HG03025 (cell line): Measurements from ENCODE around the gene REEP6.
"Not testable (repeated sequence)": the region's sequence is repeated elsewhere in the genome, so short reads cannot be mapped to it uniquely, and the experiment has no call there.

Experiments used
- ATAC-seq: cut with Tn5 transposase; IDR thresholded peaks from one replicate; pipeline ENCODE4 v1.9.1; 2021; ENCODE audit warnings: mild to moderate bottlenecking, moderate library complexity; ENCODE audit not compliant: unreplicated experiment, low FRiP score

REEP6 gene

GRCh38 chr19:1505991-1506881 lies 15.3 kb downstream of the REEP6 start:
- no peak for ATAC-seq

- ATAC-seq, result no peak
These were observed 16.2 kb downstream of the REEP6 start for GRCh38 chr19:1507192-1507660.

- no peak for ATAC-seq
These were observed 17.0 kb downstream of the REEP6 start for GRCh38 chr19:1507763-1508506.

- no peak for ATAC-seq
These were observed 17.5 kb downstream of the REEP6 start for GRCh38 chr19:1508507-1508856.

- ATAC-seq, result no peak
These were observed 18.8 kb downstream of the REEP6 start for GRCh38 chr19:1509602-1510441.

- no peak for ATAC-seq
These were observed 19.4 kb downstream of the REEP6 start for GRCh38 chr19:1510442-1510806.

- no peak for ATAC-seq
These were observed 19.8 kb downstream of the REEP6 start for GRCh38 chr19:1510807-1511206.

GRCh38 chr19:1511318-1512317 lies 20.6 kb downstream of the REEP6 start:
- ATAC-seq, result no peak

GRCh38 chr19:1512671-1513498 lies 21.9 kb downstream of the REEP6 start, which contains the start of gene ADAMTSL5:
TSS of gene ADAMTSL5 (minus strand) at chr19:1513019. CDS start at chr19:1510943, 2,076 bp downstream.
- no peak for ATAC-seq

GRCh38 chr19:1513499-1514294 lies 22.7 kb downstream of the REEP6 start:
- no peak for ATAC-seq

GRCh38 chr19:1514295-1514661 lies 23.3 kb downstream of the REEP6 start:
- no peak for ATAC-seq

- ATAC-seq, result no peak
These were observed 24.2 kb downstream of the REEP6 start for GRCh38 chr19:1514986-1515721.

- ATAC-seq, result no peak
These were observed 25.4 kb downstream of the REEP6 start for GRCh38 chr19:1516395-1516753.

- ATAC-seq, result no peak
These were observed 27.5 kb downstream of the REEP6 start for GRCh38 chr19:1518471-1518870.

GRCh38 chr19:1519802-1520201 lies 28.8 kb downstream of the REEP6 start:
- not testable (repeated sequence) for ATAC-seq

- no peak for ATAC-seq
These were observed 29.3 kb downstream of the REEP6 start for GRCh38 chr19:1520203-1520780.

GRCh38 chr19:1521636-1522035 lies 30.7 kb downstream of the REEP6 start:
- no peak for ATAC-seq
